HEK293 (cell line): ENCODE data around the gene BLVRA.
A peak's percentile ranks its signal among the peaks of the same experiment; 100 is the strongest.

ENCODE experiments used
- CTCF ChIA-PET: fragments of 350-600 bp; formaldehyde crosslinking; extraction: SDS; loops from one replicate; lab custom pipeline; 2021; ENCODE audit warnings: antibody characterized with exemption; lab: Yijun Ruan, JAX
- POLR2A ChIA-PET: fragments of 300-600 bp; formaldehyde crosslinking; extraction: SDS; loops from one replicate; lab custom pipeline; 2020; ENCODE audit warnings: antibody characterized with exemption, inconsistent platforms; lab: Yijun Ruan, JAX
- H3K27ac ChIP-seq: fragments of 200-500 bp; sonication (Bioruptor generic); 2 replicates; pipeline ENCODE4 v1.5.1; 2014; ENCODE audit warnings: low read depth, low read length, control low read depth, inconsistent platforms; ENCODE audit errors: extremely low read depth
- H3K36me3 ChIP-seq, 2 experiments: fragments of 200-500 bp in 1 of 2; sonication (Bioruptor generic) in 1 of 2; 1 replicate in 1 of 2; 2 replicates in 1 of 2; pipeline ENCODE4 v1.5.1; 2014 to 2017; ENCODE audit warnings: inconsistent platforms in 2 of 2, low read length in 2 of 2; ENCODE audit not compliant: control insufficient read depth in 2 of 2, insufficient read depth in 1 of 2
- H3K4me1 ChIP-seq: fragments of 200-500 bp; sonication (Bioruptor generic); 2 replicates; pipeline ENCODE4 v1.5.1; 2014; ENCODE audit warnings: mild to moderate bottlenecking, low read length, inconsistent platforms; ENCODE audit not compliant: control insufficient read depth, insufficient read depth
- H3K4me3 ChIP-seq: 2 replicates; pipeline ENCODE4 v1.5.1; 2011; ENCODE audit warnings: low read depth, mild to moderate bottlenecking, control low read depth, low read length, moderate library complexity
- H3K9me3 ChIP-seq: fragments of 200-500 bp; sonication (Bioruptor generic); 2 replicates; pipeline ENCODE4 v1.5.1; 2014; ENCODE audit warnings: low read depth, low read length, inconsistent platforms; ENCODE audit not compliant: control insufficient read depth, insufficient read depth
- ATF2 ChIP-seq: fragments of 450-650 bp; formaldehyde crosslinking; IDR thresholded peaks from 2 replicates; pipeline ENCODE4 v1.5.1; 2016; ENCODE audit warnings: missing biosample characterization, missing genetic modification characterization, low read depth
- ELK4 ChIP-seq: IDR thresholded peaks from 2 replicates; pipeline ENCODE4 v1.6.1; 2011; ENCODE audit warnings: mild to moderate bottlenecking, low read depth, low read length, borderline replicate concordance
- KLF17 ChIP-seq: fragments of 450-650 bp; formaldehyde crosslinking; IDR thresholded peaks from 2 replicates; pipeline ENCODE4 v1.5.1; 2016; ENCODE audit warnings: missing biosample characterization, missing genetic modification characterization
- MEIS1 ChIP-seq: sonication (generic); formaldehyde crosslinking; IDR thresholded peaks from 2 replicates; pipeline ENCODE4 v1.8.1; 2022; ENCODE audit warnings: missing genetic modification reagents, mild to moderate bottlenecking, borderline replicate concordance
- MZF1 ChIP-seq: fragments of 450-650 bp; formaldehyde crosslinking; IDR thresholded peaks from 2 replicates; pipeline ENCODE4 v1.5.1; 2017; ENCODE audit warnings: missing biosample characterization, missing genetic modification characterization, borderline replicate concordance
- WT1 ChIP-seq: fragments of 450-650 bp; formaldehyde crosslinking; IDR thresholded peaks from 2 replicates; pipeline ENCODE4 v1.5.1; 2016; ENCODE audit warnings: missing biosample characterization, missing genetic modification characterization
- ZBTB48 ChIP-seq: fragments of 450-650 bp; formaldehyde crosslinking; IDR thresholded peaks from 2 replicates; pipeline ENCODE4 v1.5.1; 2016; ENCODE audit warnings: missing biosample characterization, missing genetic modification characterization
- ZBTB8A ChIP-seq: fragments of 450-650 bp; formaldehyde crosslinking; IDR thresholded peaks from 2 replicates; pipeline ENCODE4 v1.5.1; 2016; ENCODE audit warnings: missing biosample characterization, missing genetic modification characterization
- ZNF133 ChIP-seq: fragments of 450-650 bp; formaldehyde crosslinking; IDR thresholded peaks from 2 replicates; pipeline ENCODE4 v1.5.1; 2016; ENCODE audit warnings: missing biosample characterization, missing genetic modification characterization
- ZNF18 ChIP-seq: fragments of 450-650 bp; formaldehyde crosslinking; IDR thresholded peaks from 2 replicates; pipeline ENCODE4 v1.5.1; 2016; ENCODE audit warnings: missing biosample characterization, missing genetic modification characterization
- ZNF184 ChIP-seq: fragments of 450-650 bp; IDR thresholded peaks from 2 replicates; pipeline ENCODE4 v1.5.1; 2018; ENCODE audit warnings: missing biosample characterization, mild to moderate bottlenecking, missing genetic modification characterization
- ZNF223 ChIP-seq: fragments of 450-650 bp; formaldehyde crosslinking; IDR thresholded peaks from 2 replicates; pipeline ENCODE4 v1.5.1; 2016; ENCODE audit warnings: missing biosample characterization, missing genetic modification characterization
- ZNF354C ChIP-seq: fragments of 450-650 bp; formaldehyde crosslinking; IDR thresholded peaks from 2 replicates; pipeline ENCODE4 v1.5.1; 2016; ENCODE audit warnings: missing biosample characterization, missing genetic modification characterization, low read depth, borderline replicate concordance
- ZNF391 ChIP-seq: fragments of 450-650 bp; formaldehyde crosslinking; IDR thresholded peaks from 2 replicates; pipeline ENCODE4 v1.5.1; 2016; ENCODE audit warnings: low read depth, missing biosample characterization, missing genetic modification characterization, borderline replicate concordance
- ZNF48 ChIP-seq: fragments of 450-650 bp; formaldehyde crosslinking; IDR thresholded peaks from 2 replicates; pipeline ENCODE4 v1.5.1; 2016; ENCODE audit warnings: missing biosample characterization, missing genetic modification characterization
- ZNF518A ChIP-seq: fragments of 450-650 bp; formaldehyde crosslinking; conservative IDR thresholded peaks from 2 replicates; pipeline ENCODE4 v1.5.1; 2016; ENCODE audit warnings: low read depth, missing biosample characterization, missing genetic modification characterization
- ZNF555 ChIP-seq: fragments of 450-650 bp; formaldehyde crosslinking; conservative IDR thresholded peaks from 2 replicates; pipeline ENCODE4 v1.5.1; 2017; ENCODE audit warnings: missing biosample characterization, mild to moderate bottlenecking, missing genetic modification characterization, inconsistent platforms
- ZNF600 ChIP-seq: fragments of 450-650 bp; formaldehyde crosslinking; IDR thresholded peaks from 2 replicates; pipeline ENCODE4 v1.5.1; 2016; ENCODE audit warnings: missing biosample characterization, missing genetic modification characterization
- ZNF624 ChIP-seq: fragments of 450-650 bp; formaldehyde crosslinking; IDR thresholded peaks from 2 replicates; pipeline ENCODE4 v1.5.1; 2017; ENCODE audit warnings: missing biosample characterization, missing genetic modification characterization
- ZNF677 ChIP-seq: fragments of 450-650 bp; IDR thresholded peaks from 2 replicates; pipeline ENCODE4 v1.5.0; 2018; ENCODE audit warnings: missing biosample characterization, mild to moderate bottlenecking, missing genetic modification characterization, moderate library complexity
- ZNF701 ChIP-seq: fragments of 450-650 bp; formaldehyde crosslinking; IDR thresholded peaks from 2 replicates; pipeline ENCODE4 v1.5.1; 2016; ENCODE audit warnings: missing biosample characterization, missing genetic modification characterization
- ZNF707 ChIP-seq: fragments of 450-650 bp; formaldehyde crosslinking; IDR thresholded peaks from 2 replicates; pipeline ENCODE4 v1.5.1; 2016; ENCODE audit warnings: missing biosample characterization, missing genetic modification characterization
- ZSCAN30 ChIP-seq: fragments of 450-650 bp; IDR thresholded peaks from 2 replicates; pipeline ENCODE4 v1.5.1; 2018; ENCODE audit warnings: missing biosample characterization, mild to moderate bottlenecking, missing genetic modification characterization, moderate library complexity
- ZSCAN4 ChIP-seq: fragments of 450-650 bp; formaldehyde crosslinking; IDR thresholded peaks from 2 replicates; pipeline ENCODE4 v1.5.1; 2017; ENCODE audit warnings: missing biosample characterization, missing genetic modification characterization

Gene BLVRA

DNA sequence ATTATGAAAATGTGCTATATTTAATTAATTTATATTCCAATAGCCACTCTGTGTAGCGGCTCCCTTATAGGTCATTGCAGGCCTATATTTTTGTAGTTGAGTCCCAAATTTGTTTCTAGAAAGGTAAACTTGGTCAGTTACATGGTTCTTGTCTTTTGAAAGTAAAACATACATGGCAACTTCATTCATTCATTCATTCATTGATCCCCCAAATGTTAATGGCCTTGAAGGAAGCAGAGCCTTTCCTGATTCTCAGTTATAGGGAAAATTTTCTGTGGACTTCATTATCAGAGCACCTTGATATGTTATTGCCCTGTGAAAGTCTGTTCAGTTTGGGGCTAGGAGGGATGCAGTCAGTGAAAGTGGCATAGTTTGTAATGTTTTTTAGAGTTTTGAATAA lies 2.9 kb downstream of the BLVRA start (continued):
- no peak for TF ChIP-seq ZNF518A (tag by site-specific recombination)
- no peak for TF ChIP-seq ZBTB48 (tag by site-specific recombination)
- no peak for TF ChIP-seq ELK4
- TF ChIP-seq ZSCAN30 (tag by site-specific recombination) = no peak
- no peak for TF ChIP-seq ZNF707 (tag by site-specific recombination)
- no peak for TF ChIP-seq MEIS1 (CRISPR knock-in tag)
- no peak for TF ChIP-seq ZNF223 (tag by site-specific recombination)

GRCh38 chr7:43761938-43762692 lies 3.6 kb downstream of the BLVRA start:
- no peak overlapping the region for H3K27ac ChIP-seq
- H3K4me3 ChIP-seq = no peak overlapping the region
- ChIA-PET CTCF (interaction anchor here (0.8 to 1.7 kb wide), 3 partner anchors 28 to 41 kb away, joined by 3 to 4 read pairs (median 3); no protein-coding TSS in a partner anchor), POLR2A (no interaction called here)
- no peaks in the 10 kb centered on the region for H3K36me3 ChIP-seq
- peaks cover 26% of the 10 kb centered on the region for H3K4me1 ChIP-seq
- H3K9me3 ChIP-seq = no peaks in the 10 kb centered on the region
- TF ChIP-seq ZNF600 (peak; percentile 80), ZBTB8A (no peak), ZNF677 (tag by site-specific recombination) (no peak), ZNF223 (tag by site-specific recombination) (no peak), MZF1 (no peak), MEIS1 (CRISPR knock-in tag) (no peak), ZNF391 (tag by site-specific recombination) (no peak), ZNF354C (tag by site-specific recombination) (no peak), ZNF624 (tag by site-specific recombination) (no peak), ZNF18 (tag by site-specific recombination) (no peak), ZNF184 (tag by site-specific recombination) (no peak), ZNF701 (tag by site-specific recombination) (no peak), ZNF555 (no peak), KLF17 (peak; percentile 98), ATF2 (tag by site-specific recombination) (no peak), ZNF48 (tag by site-specific recombination) (no peak), WT1 (tag by site-specific recombination) (0 out of 2 replicates have a peak, but pooled peaks have one; percentile 40), ZNF133 (tag by site-specific recombination) (no peak), ZSCAN4 (no peak)
